Amniotic epithelial cell (primary cell): Measurements from ENCODE around the gene SLC35D1.

Experiments used
- DNase-seq: peaks from one replicate; pipeline ENCODE4 v3.0.0-alpha.2; 2010; ENCODE audit warnings: low read depth

The SLC35D1 gene

DNA sequence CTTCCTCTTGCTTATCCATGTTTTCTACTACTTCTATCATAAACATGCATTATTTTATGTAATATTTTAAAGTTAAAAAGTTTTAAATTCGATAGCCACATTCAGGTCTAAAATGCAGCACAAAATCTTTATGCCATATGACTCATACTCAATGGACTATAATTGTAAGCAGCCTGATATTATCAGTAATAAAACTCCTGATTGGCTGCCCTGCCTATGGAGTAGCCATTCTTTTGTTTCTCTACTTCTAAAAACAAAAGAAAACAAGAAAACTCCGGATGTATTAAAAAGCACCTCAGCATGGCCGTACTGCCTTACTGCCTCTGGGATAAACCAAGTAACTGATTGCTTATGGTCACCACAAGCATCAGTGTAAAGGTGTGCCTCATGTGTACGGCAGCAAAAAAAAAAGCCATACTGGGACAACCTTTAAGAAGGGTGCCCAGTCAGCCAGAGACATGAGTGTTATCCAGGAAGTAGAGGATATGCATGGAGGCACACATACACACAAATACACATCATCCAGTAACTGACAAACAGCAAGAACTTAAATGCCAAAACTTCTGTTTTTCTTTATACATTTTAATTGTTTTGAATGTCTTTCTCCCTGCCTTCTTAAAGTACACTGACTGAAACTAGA, 9.2 kb downstream of the SLC35D1 start:
- no peak for DNase-seq

GRCh38 chr1:67043366-67043765, 10.6 kb downstream of the SLC35D1 start:
- no peak for DNase-seq

DNA sequence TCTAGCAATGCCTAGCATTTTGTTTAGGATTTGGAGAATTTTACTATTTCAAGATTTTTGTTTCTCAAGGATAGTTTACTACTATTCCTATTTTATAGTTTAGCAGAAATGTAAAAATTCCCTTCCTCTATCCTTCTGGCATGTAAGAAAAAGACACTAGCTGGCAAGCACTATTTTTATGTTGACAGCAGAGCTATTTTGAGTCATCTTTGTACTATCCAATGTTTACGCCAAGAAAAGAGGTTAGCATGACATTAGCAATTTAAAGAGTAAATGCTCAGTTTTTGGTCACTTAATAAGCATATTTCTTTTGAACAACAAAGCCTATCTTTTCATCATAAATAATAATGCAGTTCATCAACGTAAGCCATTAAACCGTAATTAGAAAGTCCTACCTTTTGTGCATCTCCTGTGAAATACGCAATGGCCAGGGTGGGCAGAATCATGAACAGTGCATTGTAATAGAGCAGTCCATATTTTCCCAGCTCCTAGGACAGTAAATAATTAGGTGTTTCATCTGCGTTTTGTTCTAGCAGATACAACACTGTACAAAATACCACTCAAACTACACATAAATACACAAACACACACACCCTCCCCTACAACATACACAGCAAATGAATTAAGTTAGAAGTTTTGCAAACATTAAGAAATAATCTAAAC, 12.0 kb downstream of the SLC35D1 start:
- peak; percentile 51 for DNase-seq

DNA sequence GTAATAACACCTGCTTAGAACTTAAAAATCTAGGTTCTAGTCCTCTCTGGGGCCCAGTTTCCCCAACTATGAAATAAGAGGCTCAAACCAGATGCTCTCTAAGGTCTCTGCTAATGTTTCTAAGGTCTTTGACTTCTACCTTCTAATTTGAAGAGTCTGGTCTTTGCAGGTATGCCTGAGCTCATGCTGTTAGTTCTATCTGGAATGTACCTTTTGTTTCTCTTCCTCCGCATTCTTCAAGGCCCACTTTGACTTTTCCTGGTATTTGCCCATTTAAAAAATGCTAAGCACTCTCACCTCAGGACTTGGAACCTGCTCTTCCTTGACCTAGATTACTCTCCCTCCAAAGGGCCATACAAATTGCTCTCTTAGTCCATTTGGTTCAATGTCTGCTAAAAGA, 13.5 kb downstream of the SLC35D1 start:
- no peak for DNase-seq

DNA sequence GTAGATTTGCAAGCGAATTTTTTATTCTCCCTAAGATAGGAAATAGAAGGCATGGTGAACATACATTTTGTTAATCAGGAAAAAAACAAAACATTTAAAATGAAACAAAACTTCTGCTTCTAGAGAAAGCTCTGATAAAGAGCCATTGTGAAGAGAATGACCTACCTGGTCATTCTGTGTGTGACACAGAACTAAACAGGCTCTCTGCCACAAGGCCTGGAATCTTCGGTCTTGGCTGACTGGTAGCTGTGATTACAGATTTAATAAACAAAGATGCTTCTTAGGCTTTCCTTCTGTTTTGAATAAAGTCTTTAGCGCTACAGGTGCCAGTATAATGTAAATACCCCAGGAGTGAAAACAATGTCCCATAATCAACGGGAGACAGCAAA, 22.1 kb downstream of the SLC35D1 start:
- DNase-seq: no peak

- peak; percentile 33 for DNase-seq
Measured at GRCh38 chr1:67031121-67031858, 22.7 kb downstream of the SLC35D1 start.

GRCh38 chr1:67029472-67029871, 24.5 kb downstream of the SLC35D1 start:
- DNase-seq: no peak

DNA sequence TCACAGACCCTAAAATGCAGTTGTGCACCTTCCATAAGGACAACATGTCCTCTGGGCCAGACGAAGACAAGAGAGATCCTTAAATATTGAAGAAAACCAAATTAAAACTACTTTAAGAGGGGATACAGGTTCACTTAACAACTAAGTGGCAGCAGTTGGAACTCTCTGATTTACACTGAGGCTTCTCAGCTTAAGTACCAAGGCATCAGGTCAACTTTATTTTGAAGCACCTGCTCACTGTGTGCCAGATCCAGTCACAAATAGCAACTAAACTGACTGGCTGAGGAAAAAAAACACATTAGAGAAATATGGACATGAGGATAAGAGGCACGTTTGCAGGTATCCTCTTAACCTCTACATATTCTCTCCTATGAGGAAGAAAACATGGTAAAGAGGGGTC, 33.2 kb downstream of the SLC35D1 start:
- DNase-seq: no peak

- peak; percentile 79 for DNase-seq
Measured at GRCh38 chr1:67020304-67020703, 33.6 kb downstream of the SLC35D1 start.

GRCh38 chr1:67019600-67020136, 34.3 kb downstream of the SLC35D1 start:
- DNase-seq: peak; percentile 75

DNA sequence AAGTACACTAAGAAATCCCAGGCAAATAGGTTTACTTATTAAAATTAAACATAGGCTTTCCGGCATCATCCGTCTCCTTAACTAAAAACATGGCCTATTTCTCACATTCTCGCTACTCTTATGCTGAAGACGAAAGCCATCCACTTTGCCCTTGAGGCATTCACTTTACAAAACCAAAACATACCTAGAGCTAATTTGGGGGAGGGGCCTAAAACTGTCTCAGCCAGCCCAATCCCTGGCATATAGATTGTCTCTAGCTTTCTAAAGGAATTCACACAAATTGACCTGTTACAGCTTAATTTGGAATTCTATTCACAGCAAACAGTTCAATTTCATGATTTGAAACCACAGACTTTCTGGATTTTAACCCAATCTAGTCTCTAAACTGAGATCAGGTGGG, 34.8 kb downstream of the SLC35D1 start:
- DNase-seq: no peak

DNA sequence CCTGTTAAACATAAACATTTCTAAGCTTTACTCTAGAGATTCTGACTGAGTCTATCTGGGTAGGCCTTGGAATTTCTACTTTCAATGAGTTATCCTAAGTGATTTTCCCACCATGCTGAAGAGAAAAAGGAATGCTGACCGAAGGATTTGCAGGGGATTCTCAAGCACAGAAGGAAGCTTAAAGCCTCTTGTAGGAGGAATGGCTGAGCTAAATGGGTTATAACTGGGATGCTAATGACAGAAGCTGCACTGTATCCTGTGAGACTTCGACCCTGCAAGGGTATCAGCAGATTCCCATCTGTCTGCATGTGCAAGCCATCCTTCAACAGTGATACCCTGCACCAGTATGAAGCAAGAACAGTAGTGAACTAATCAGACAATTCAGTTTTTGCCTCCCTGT, 35.4 kb downstream of the SLC35D1 start:
- peak; percentile 24 for DNase-seq

- DNase-seq: peak; percentile 63
Measured at GRCh38 chr1:67013573-67013972, 40.4 kb downstream of the SLC35D1 start.

DNA sequence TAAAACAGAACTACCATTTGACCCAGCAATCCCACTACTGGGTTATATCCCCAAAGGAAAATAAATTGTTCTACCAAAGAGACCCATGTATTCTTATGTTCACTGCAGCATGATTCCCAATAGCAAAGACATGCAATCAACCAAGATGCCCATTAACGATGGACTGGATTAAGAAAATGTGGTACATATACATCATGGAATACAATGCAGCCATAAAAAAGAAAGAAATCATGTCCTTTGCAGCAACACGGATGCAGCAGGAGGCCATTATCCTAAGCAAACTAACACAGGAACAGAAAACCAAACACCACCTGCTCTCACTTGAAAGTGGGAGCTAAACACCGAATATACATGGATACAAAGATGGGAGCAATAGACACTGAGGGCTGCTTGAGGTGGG, 44.2 kb downstream of the SLC35D1 start:
- DNase-seq: no peak

DNA sequence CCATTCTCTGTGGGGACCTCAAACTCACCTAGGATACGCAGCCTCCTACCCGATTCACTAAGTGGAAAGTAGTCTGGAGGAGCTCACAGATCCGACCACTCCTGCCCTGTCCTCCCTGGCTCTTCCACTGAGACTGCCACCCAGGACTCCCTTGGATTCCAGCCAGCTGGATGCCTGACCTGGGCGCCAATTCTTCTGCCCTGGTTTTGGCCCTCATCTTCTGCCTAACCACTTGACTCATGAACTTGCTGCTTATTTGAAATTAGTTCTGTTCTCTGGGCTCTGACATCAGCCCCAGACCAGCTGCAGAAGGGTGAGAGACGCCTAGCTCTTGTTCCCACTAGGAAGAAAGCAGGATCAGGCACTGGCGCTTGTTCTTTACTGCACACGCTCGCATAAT, 48.9 kb downstream of the SLC35D1 start:
- no peak for DNase-seq

DNA sequence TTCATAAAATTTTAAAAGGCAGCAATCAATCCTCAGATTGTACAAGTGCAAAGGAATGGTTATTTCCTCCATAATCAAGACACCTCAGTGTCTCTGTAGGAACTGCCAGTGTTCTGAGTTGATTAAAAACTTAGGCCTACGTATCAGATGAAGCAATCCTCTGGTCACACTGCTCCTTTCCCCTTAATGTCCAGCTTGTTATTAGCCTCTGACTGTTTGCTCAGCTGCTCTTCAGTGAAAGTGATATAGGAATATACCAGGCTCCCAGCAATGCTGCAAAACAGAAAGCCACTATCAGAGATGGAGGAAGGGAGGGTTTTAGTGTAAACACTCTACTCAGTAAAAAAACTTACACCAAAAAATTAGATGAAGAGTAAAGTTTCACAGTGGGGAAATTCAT, 49.8 kb downstream of the SLC35D1 start:
- no peak for DNase-seq

- no peak for DNase-seq
Measured at GRCh38 chr1:67001682-67002425, 52.1 kb downstream of the SLC35D1 start.

DNA sequence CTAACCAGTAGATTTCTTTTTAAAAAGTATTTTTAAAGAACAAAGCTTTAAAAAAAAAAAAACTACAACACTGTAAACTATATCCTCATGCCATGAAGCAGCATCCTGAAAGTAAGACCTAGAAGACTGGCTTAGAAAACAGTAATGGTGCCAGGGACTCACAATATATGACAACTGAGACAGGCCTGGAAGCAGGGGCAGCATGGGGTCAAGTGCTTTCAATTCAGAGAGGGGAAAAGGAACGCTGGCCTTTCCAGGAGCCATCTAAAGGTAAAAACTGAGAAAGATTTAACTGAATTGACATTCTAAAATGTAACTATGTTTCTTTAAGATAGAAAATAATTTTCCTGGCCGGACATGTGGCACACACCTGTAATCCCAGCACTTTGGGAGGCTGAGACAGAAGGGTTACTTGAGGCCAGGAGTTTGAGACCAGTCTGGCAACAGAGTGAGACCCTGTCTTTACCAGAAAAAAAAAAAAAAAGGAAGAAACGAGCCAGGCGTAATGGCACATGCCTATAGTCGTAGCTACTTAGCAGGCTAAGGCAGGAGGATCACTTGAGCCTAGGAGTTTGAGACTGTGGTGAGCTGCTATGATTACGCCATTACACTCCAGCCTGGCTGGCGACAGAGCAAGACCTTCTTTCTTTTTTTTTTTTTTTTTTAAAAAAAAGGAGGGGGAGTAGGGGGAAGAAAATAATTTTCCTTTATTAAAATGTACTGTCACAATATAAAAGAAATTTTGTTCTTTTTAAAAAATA, 54.1 kb downstream of the SLC35D1 start:
- peak; percentile 59 for DNase-seq

- peak; percentile 15 for DNase-seq
Measured at GRCh38 chr1:66998972-66999371, 55.0 kb downstream of the SLC35D1 start.

DNA sequence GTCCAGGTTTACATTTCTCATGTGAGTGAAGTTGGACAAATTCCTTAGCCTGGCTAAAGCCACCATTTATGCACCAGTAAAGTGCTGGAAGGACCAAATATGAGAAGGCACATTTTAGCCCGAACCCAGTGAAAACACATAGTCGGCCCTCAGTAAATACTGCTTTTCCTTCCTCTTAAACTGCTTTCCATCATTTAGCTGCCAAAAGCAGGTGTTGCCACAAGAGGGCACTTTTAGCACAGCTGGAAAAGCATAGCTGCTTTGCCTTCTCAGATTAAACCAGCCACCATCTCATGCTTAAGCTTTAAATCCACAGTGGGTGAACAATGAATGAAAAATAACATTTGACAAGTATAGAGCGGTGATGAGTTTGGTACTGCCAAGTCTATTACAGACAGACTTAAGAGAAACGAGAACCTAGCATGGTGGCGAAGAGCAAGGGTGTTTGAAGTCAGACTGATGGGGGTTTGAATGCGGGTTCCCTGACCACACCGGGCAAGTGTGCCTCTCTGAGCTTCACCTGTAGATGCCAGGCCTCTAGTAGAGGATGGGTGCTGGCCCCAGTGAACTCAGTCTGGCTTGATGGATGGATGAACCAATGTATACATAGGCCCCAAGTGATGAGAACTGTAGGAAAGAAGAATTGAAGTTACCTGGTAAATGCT, 57.8 kb downstream of the SLC35D1 start:
- peak; percentile 72 for DNase-seq

DNA sequence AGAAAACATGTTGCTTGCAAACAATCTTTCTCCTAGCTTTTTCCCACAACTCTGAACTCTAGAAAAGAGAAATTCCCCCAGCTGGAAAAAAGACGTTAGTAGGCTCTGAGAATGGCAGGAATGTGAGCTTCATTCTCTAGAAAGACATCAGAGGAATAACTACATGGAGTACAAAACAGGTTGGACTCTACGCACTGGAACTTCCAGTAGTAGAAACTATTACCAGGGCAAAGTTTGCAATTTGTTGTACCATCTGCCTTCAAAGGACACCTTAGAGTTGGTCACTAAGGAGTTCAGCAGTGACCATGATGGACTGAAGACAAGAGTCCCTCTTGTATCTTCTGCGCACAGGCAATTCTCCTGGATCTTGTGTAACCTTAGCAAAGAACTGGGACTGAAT, 60.9 kb downstream of the SLC35D1 start:
- DNase-seq: no peak
